HG02938 (cell line): ENCODE data around the gene FADS2.

ENCODE experiments used
- ATAC-seq: cut with Tn5 transposase; IDR thresholded peaks from one replicate; pipeline ENCODE4 v1.9.1; 2021; ENCODE audit warnings: mild to moderate bottlenecking, moderate library complexity; ENCODE audit not compliant: unreplicated experiment

FADS2 gene

GRCh38 chr11:61827571-61828378 lies at the start of gene FADS2:
TSS of gene FADS2 (plus strand) at chr11:61828300. CDS start at chr11:61828391, 91 bp downstream.
- peak; percentile 69 for ATAC-seq

GRCh38 chr11:61778357-61778886 lies 49.7 kb upstream of the FADS2 start:
- ATAC-seq: no peak

- no peak for ATAC-seq
Observed at GRCh38 chr11:61778920-61779650, 49.0 kb upstream of the FADS2 start.

- ATAC-seq: no peak
Observed at GRCh38 chr11:61779666-61780525, 48.2 kb upstream of the FADS2 start.

- ATAC-seq: no peak
Observed at GRCh38 chr11:61780581-61781162, 47.4 kb upstream of the FADS2 start.

- ATAC-seq: no peak
Observed at GRCh38 chr11:61781585-61781984, 46.5 kb upstream of the FADS2 start.

GRCh38 chr11:61782299-61782698 lies 45.8 kb upstream of the FADS2 start:
- ATAC-seq: no peak

GRCh38 chr11:61782841-61783240 lies 45.3 kb upstream of the FADS2 start:
- no peak for ATAC-seq

GRCh38 chr11:61783717-61784505 lies 44.2 kb upstream of the FADS2 start:
- no peak for ATAC-seq

GRCh38 chr11:61784506-61784805 lies 43.6 kb upstream of the FADS2 start:
- ATAC-seq: no peak

GRCh38 chr11:61785837-61786402 lies 42.2 kb upstream of the FADS2 start:
- no peak for ATAC-seq

GRCh38 chr11:61787928-61788491 lies 40.1 kb upstream of the FADS2 start:
- ATAC-seq: no peak

GRCh38 chr11:61791737-61792309 lies 36.3 kb upstream of the FADS2 start:
- peak; percentile 36 for ATAC-seq

- ATAC-seq: peak; percentile 75
Observed at GRCh38 chr11:61792310-61793082, 35.6 kb upstream of the FADS2 start, which contains the start of the genes FEN1 and TMEM258. TSS of gene FEN1 (plus strand) at chr11:61792911. CDS start at chr11:61795362, 2,451 bp downstream. TSS of gene TMEM258 (minus strand) at chr11:61792599. CDS start at chr11:61792558, 41 bp downstream.

- ATAC-seq: peak; percentile 18
Observed at GRCh38 chr11:61793083-61793828, 34.8 kb upstream of the FADS2 start.

GRCh38 chr11:61793829-61794204 lies 34.3 kb upstream of the FADS2 start:
- ATAC-seq: no peak

- ATAC-seq: no peak
Observed at GRCh38 chr11:61794579-61794978, 33.5 kb upstream of the FADS2 start.
